GM23338 (cell line): Measurements from ENCODE around the gene PPFIA1. TPM values are rescaled to one million over a fixed set of nuclear protein-coding genes. Genes with fewer than 3 reads are reported as not detected.

Experiments
- ATAC-seq: fragments of 200-7000 bp; cut with Tn5 transposase; 3 replicates; pipeline ENCODE4 v1.9.1; 2020
- DNase-seq: peaks from one replicate; pipeline ENCODE4 v3.0.0-alpha.2; 2015; ENCODE audit warnings: low spot score
- H2AFZ ChIP-seq: fragments of 200-600 bp; sonication (generic); 2 replicates; pipeline ENCODE4 v1.8.0; 2016; ENCODE audit warnings: antibody characterized with exemption, mild to moderate bottlenecking, moderate library complexity
- H3F3A ChIP-seq: fragments of 200-600 bp; sonication (generic); replicated peaks from 2 replicates; pipeline ENCODE4 v1.8.0; 2017; ENCODE audit warnings: antibody characterized with exemption, mixed run types, low read depth
- H3K27ac ChIP-seq: fragments of 200-600 bp; sonication (generic); 2 replicates; pipeline ENCODE4 v1.6.1; 2016; ENCODE audit warnings: low read depth
- H3K27me3 ChIP-seq: fragments of 200-600 bp; sonication (generic); 2 replicates; pipeline ENCODE4 v1.8.0; 2016; ENCODE audit warnings: mild to moderate bottlenecking, mixed run types, moderate library complexity; ENCODE audit not compliant: insufficient read depth
- H3K36me3 ChIP-seq: fragments of 200-600 bp; sonication (generic); 2 replicates; pipeline ENCODE4 v1.8.0; 2016; ENCODE audit warnings: mild to moderate bottlenecking; ENCODE audit not compliant: insufficient read depth
- H3K4me1 ChIP-seq: fragments of 200-600 bp; sonication (generic); 2 replicates; pipeline ENCODE4 v1.8.0; 2016; ENCODE audit warnings: mild to moderate bottlenecking, moderate library complexity; ENCODE audit not compliant: insufficient read depth
- H3K4me2 ChIP-seq: fragments of 200-600 bp; sonication (generic); 2 replicates; pipeline ENCODE4 v1.7.1; 2017; ENCODE audit warnings: mixed run types
- H3K4me3 ChIP-seq: fragments of 200-600 bp; sonication (generic); 2 replicates; pipeline ENCODE4 v1.6.1; 2016; ENCODE audit warnings: mixed run types
- H3K79me2 ChIP-seq: fragments of 200-600 bp; sonication (generic); replicated peaks from 2 replicates; pipeline ENCODE4 v1.8.0; 2017; ENCODE audit warnings: mild to moderate bottlenecking; ENCODE audit not compliant: insufficient read depth
- H3K9me2 ChIP-seq: fragments of 200-600 bp; sonication (generic); 2 replicates; pipeline ENCODE4 v1.8.0; 2017; ENCODE audit not compliant: insufficient read depth
- H4K20me1 ChIP-seq: fragments of 200-600 bp; sonication (generic); replicated peaks from 2 replicates; pipeline ENCODE4 v1.8.0; 2017; ENCODE audit warnings: mild to moderate bottlenecking; ENCODE audit not compliant: insufficient read depth
- H3K27ac Mint-ChIP-seq: 2 replicates; pipeline ENCODE4 v1.8.0; 2020; ENCODE audit warnings: inconsistent platforms, mild to moderate bottlenecking, moderate library complexity, mixed read lengths
- H3K27me3 Mint-ChIP-seq: 3 replicates; pipeline ENCODE4 v1.8.0; 2022; ENCODE audit warnings: low read depth, mild to moderate bottlenecking, moderate library complexity, mixed read lengths, inconsistent platforms; ENCODE audit not compliant: insufficient read depth, poor library complexity
- H3K36me3 Mint-ChIP-seq: 3 replicates; pipeline ENCODE4 v1.8.0; 2021; ENCODE audit warnings: low read depth, mild to moderate bottlenecking, inconsistent platforms, moderate library complexity, mixed read lengths
- H3K4me1 Mint-ChIP-seq: 3 replicates; pipeline ENCODE4 v1.8.0; 2020; ENCODE audit warnings: mild to moderate bottlenecking, inconsistent platforms, mixed read lengths
- H3K4me3 Mint-ChIP-seq: 3 replicates; pipeline ENCODE4 v1.8.0; 2021; ENCODE audit warnings: moderate library complexity, mild to moderate bottlenecking, inconsistent platforms, mixed read lengths
- H3K9me3 Mint-ChIP-seq: 3 replicates; pipeline ENCODE4 v1.8.0; 2020; ENCODE audit warnings: moderate library complexity, mild to moderate bottlenecking, inconsistent platforms, mixed read lengths
- CREB1 ChIP-seq: fragments of 250-450 bp; sonication (Bioruptor Pico); IDR thresholded peaks from 2 replicates; pipeline ENCODE4 v1.5.0; 2020; ENCODE audit warnings: low read depth, mild to moderate bottlenecking, moderate library complexity
- EZH2 ChIP-seq: fragments of 200-600 bp; sonication (generic); IDR thresholded peaks from one replicate; pipeline ENCODE4 v1.8.0; 2017; ENCODE audit warnings: antibody characterized with exemption, mild to moderate bottlenecking, low read depth; ENCODE audit not compliant: unreplicated experiment
- EZH2phosphoT487 ChIP-seq: fragments of 200-600 bp; sonication (generic); IDR thresholded peaks from one replicate; pipeline ENCODE4 v1.8.1; 2018; ENCODE audit warnings: antibody characterized with exemption; ENCODE audit not compliant: unreplicated experiment
- JUNB ChIP-seq: IDR thresholded peaks from one replicate; pipeline ENCODE4 v1.6.1; 2016; ENCODE audit warnings: antibody characterized with exemption; ENCODE audit not compliant: unreplicated experiment
- NANOG ChIP-seq: IDR thresholded peaks from 2 replicates; pipeline ENCODE4 v1.6.1; 2016; ENCODE audit warnings: antibody characterized with exemption, borderline replicate concordance
- POLR2AphosphoS5 ChIP-seq: IDR thresholded peaks from 2 replicates; pipeline ENCODE4 v1.6.1; 2016; ENCODE audit warnings: antibody characterized with exemption, low read depth
- STAT1 ChIP-seq: IDR thresholded peaks from one replicate; pipeline ENCODE4 v1.6.1; 2016; ENCODE audit warnings: antibody characterized with exemption; ENCODE audit not compliant: unreplicated experiment
- ZNF114 ChIP-seq: fragments of 250-450 bp; sonication (Bioruptor Pico); IDR thresholded peaks from 2 replicates; pipeline ENCODE4 v1.5.0; 2020; ENCODE audit warnings: mild to moderate bottlenecking, moderate library complexity
- ZNF331 ChIP-seq: fragments of 250-450 bp; sonication (Bioruptor Pico); IDR thresholded peaks from 2 replicates; pipeline ENCODE4 v1.5.0; 2020; ENCODE audit warnings: low read depth, mild to moderate bottlenecking, moderate library complexity
- polyA plus RNA-seq: library from polyadenylated mRNA; unstranded; fragments of >200 nt; fragmentation: Nextera tagmentation; extraction: Ambion mirVana; gene quantifications from 2 replicates; pipeline ENCODE4 v1.2.1, GENCODE V29; 2016
- total RNA-seq: library from RNA; depleted of rRNA; stranded (reverse); fragments of >200 nt; shearing (Covaris generic); gene quantifications from 2 replicates; pipeline ENCODE4 v1.2.3, GENCODE V29; 2014
- TF ChIP-seq, protein P1 (sequence below): IDR thresholded peaks from one replicate; pipeline ENCODE4 v1.6.1; 2018; ENCODE audit warnings: antibody characterized with exemption; ENCODE audit not compliant: unreplicated experiment
- TF ChIP-seq, protein P2 (sequence below): fragments of 250-450 bp; sonication (Bioruptor Pico); IDR thresholded peaks from 2 replicates; pipeline ENCODE4 v1.5.0; 2020; ENCODE audit warnings: mild to moderate bottlenecking, moderate library complexity
- TF ChIP-seq, protein P3 (sequence below): IDR thresholded peaks from 2 replicates; pipeline ENCODE4 v1.6.1; 2016; ENCODE audit warnings: antibody characterized with exemption

Gene PPFIA1
- total and polyA plus RNA-seq, 2 experiments from 2014 or later: 41.7 to 62.0 TPM

DNA sequence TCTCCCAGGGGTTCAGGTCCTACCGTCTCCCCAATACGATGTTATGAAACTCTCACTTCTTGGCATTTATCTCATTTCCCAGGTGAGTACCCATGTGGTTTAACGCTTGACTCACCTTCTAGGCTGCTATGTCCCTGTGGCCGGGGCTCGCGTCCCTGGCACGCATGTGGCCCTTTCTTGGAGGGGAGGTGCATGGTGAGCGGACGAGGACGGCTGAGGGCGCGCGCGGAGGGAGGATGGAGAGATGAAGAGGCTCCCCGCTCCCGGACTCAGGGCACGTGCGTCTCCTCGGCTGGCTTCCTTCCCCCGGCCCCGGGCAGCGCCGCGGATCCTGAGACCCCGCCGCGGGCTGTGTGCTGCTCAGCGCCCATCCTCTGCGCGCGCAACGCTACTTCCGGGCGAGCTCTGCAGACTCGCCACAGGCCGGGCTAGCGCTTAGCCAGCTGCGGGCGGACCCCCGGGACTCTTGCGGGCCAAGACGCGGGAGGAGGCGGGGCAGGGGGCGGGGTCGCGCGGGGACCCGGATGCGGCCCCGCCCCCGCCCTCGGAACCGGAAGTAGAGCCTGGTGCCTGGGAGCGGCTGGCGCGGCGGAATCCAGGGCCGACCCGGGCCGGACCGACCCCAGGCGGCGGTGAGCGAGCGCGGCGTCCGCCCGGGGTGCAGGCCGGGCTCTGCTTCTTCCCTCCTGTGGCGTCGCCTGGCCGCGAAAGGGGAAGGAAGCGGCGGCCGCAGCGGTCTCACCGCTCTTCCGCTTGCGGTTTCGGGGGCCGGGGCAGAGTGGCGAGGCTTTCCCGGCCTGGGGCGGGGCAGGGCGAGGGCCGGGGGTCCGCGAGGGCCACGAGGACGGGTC, 127.7 kb downstream of the PPFIA1 start, which contains the start of gene CTTN:
CTTN (plus strand) TSS at position 547 of the 851 bp plus-strand sequence. CDS start 8,769 bp downstream, outside the sequence.
- Histone ChIP-seq H3K36me3 (no peaks in the 10 kb centered on the region), H3K4me2 (peak within 1 kb of the TSS; percentile 100), H3K4me3 (peak within 1 kb of the TSS; percentile 99), H3K27me3 (no peaks in the 10 kb centered on the region), H3K79me2 (peaks cover 85% of the 10 kb centered on the region), H3K4me1 (peaks cover 25% of the 10 kb centered on the region), H3K27ac (peak within 1 kb of the TSS; percentile 89), H3K9me2 (no peaks in the 10 kb centered on the region), H4K20me1 (peaks cover 37% of the 10 kb centered on the region), H2AFZ (peak within 1 kb of the TSS; percentile 99), H3F3A (no peaks in the 10 kb centered on the region; the same call in 1 of the 2 replicates)
- peaks cover 25% of the 10 kb centered on the region for H3K4me1 Mint-ChIP-seq
- no peaks in the 10 kb centered on the region for H3K9me3 Mint-ChIP-seq
- peak; percentile 92 for ATAC-seq
- peaks cover 14% of the 10 kb centered on the region for H3K27me3 Mint-ChIP-seq
- TF ChIP-seq POLR2AphosphoS5: peak; percentile 92
- no peak for TF ChIP-seq ZNF331 (CRISPR knock-in tag)
- no peak for TF ChIP-seq NANOG
- no peak for TF ChIP-seq EZH2phosphoT487
- TF ChIP-seq CREB1 (CRISPR knock-in tag): no peak; the same call in 1 of the 2 replicates
- TF ChIP-seq, protein P1, sequence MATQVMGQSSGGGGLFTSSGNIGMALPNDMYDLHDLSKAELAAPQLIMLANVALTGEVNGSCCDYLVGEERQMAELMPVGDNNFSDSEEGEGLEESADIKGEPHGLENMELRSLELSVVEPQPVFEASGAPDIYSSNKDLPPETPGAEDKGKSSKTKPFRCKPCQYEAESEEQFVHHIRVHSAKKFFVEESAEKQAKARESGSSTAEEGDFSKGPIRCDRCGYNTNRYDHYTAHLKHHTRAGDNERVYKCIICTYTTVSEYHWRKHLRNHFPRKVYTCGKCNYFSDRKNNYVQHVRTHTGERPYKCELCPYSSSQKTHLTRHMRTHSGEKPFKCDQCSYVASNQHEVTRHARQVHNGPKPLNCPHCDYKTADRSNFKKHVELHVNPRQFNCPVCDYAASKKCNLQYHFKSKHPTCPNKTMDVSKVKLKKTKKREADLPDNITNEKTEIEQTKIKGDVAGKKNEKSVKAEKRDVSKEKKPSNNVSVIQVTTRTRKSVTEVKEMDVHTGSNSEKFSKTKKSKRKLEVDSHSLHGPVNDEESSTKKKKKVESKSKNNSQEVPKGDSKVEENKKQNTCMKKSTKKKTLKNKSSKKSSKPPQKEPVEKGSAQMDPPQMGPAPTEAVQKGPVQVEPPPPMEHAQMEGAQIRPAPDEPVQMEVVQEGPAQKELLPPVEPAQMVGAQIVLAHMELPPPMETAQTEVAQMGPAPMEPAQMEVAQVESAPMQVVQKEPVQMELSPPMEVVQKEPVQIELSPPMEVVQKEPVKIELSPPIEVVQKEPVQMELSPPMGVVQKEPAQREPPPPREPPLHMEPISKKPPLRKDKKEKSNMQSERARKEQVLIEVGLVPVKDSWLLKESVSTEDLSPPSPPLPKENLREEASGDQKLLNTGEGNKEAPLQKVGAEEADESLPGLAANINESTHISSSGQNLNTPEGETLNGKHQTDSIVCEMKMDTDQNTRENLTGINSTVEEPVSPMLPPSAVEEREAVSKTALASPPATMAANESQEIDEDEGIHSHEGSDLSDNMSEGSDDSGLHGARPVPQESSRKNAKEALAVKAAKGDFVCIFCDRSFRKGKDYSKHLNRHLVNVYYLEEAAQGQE: peak; percentile 18
- peak; percentile 50 for TF ChIP-seq JUNB
- TF ChIP-seq ZNF114 (CRISPR knock-in tag): no peak
- TF ChIP-seq, protein P2, sequence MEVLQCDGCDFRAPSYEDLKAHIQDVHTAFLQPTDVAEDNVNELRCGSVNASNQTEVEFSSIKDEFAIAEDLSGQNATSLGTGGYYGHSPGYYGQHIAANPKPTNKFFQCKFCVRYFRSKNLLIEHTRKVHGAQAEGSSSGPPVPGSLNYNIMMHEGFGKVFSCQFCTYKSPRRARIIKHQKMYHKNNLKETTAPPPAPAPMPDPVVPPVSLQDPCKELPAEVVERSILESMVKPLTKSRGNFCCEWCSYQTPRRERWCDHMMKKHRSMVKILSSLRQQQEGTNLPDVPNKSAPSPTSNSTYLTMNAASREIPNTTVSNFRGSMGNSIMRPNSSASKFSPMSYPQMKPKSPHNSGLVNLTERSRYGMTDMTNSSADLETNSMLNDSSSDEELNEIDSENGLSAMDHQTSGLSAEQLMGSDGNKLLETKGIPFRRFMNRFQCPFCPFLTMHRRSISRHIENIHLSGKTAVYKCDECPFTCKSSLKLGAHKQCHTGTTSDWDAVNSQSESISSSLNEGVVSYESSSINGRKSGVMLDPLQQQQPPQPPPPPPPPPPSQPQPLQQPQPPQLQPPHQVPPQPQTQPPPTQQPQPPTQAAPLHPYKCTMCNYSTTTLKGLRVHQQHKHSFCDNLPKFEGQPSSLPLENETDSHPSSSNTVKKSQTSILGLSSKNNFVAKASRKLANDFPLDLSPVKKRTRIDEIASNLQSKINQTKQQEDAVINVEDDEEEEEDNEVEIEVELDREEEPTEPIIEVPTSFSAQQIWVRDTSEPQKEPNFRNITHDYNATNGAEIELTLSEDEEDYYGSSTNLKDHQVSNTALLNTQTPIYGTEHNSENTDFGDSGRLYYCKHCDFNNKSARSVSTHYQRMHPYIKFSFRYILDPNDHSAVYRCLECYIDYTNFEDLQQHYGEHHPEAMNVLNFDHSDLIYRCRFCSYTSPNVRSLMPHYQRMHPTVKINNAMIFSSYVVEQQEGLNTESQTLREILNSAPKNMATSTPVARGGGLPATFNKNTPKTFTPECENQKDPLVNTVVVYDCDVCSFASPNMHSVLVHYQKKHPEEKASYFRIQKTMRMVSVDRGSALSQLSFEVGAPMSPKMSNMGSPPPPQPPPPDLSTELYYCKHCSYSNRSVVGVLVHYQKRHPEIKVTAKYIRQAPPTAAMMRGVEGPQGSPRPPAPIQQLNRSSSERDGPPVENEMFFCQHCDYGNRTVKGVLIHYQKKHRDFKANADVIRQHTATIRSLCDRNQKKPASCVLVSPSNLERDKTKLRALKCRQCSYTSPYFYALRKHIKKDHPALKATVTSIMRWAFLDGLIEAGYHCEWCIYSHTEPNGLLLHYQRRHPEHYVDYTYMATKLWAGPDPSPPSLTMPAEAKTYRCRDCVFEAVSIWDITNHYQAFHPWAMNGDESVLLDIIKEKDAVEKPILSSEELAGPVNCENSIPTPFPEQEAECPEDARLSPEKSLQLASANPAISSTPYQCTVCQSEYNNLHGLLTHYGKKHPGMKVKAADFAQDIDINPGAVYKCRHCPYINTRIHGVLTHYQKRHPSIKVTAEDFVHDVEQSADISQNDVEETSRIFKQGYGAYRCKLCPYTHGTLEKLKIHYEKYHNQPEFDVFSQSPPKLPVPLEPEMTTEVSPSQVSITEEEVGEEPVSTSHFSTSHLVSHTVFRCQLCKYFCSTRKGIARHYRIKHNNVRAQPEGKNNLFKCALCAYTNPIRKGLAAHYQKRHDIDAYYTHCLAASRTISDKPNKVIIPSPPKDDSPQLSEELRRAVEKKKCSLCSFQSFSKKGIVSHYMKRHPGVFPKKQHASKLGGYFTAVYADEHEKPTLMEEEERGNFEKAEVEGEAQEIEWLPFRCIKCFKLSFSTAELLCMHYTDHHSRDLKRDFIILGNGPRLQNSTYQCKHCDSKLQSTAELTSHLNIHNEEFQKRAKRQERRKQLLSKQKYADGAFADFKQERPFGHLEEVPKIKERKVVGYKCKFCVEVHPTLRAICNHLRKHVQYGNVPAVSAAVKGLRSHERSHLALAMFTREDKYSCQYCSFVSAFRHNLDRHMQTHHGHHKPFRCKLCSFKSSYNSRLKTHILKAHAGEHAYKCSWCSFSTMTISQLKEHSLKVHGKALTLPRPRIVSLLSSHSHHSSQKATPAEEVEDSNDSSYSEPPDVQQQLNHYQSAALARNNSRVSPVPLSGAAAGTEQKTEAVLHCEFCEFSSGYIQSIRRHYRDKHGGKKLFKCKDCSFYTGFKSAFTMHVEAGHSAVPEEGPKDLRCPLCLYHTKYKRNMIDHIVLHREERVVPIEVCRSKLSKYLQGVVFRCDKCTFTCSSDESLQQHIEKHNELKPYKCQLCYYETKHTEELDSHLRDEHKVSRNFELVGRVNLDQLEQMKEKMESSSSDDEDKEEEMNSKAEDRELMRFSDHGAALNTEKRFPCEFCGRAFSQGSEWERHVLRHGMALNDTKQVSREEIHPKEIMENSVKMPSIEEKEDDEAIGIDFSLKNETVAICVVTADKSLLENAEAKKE (CRISPR knock-in tag): no peak
- no peak for TF ChIP-seq STAT1
- TF ChIP-seq, protein P3, sequence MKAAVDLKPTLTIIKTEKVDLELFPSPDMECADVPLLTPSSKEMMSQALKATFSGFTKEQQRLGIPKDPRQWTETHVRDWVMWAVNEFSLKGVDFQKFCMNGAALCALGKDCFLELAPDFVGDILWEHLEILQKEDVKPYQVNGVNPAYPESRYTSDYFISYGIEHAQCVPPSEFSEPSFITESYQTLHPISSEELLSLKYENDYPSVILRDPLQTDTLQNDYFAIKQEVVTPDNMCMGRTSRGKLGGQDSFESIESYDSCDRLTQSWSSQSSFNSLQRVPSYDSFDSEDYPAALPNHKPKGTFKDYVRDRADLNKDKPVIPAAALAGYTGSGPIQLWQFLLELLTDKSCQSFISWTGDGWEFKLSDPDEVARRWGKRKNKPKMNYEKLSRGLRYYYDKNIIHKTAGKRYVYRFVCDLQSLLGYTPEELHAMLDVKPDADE: peak; percentile 45; the same call in 1 of the 2 replicates
- TF ChIP-seq EZH2: no peak
- peak within 1 kb of the TSS; percentile 97 for H3K4me3 Mint-ChIP-seq
- peak within 1 kb of the TSS; percentile 87 for H3K27ac Mint-ChIP-seq
- H3K36me3 Mint-ChIP-seq: peaks cover 36% of the 10 kb centered on the region
- DNase-seq: peak; percentile 96
